ENCODE measurements around the gene PIEZO1.
"Not testable (repeated sequence)": the region's sequence is repeated elsewhere in the genome, so short reads cannot be mapped to it uniquely, and the experiment has no call there.

PIEZO1 gene

GRCh38 chr16:88780142-88781062 lies 4.6 kb downstream of the PIEZO1 start:
- DNase-seq: no peak

- no peak for DNase-seq
Measured at GRCh38 chr16:88779406-88780141, 5.4 kb downstream of the PIEZO1 start.

GRCh38 chr16:88778541-88779065 lies 6.4 kb downstream of the PIEZO1 start:
- DNase-seq: no peak

GRCh38 chr16:88778271-88778525 lies 6.8 kb downstream of the PIEZO1 start:
- no peak for DNase-seq

GRCh38 chr16:88777471-88778270 lies 7.3 kb downstream of the PIEZO1 start:
- no peak for DNase-seq

GRCh38 chr16:88775825-88776224 lies 9.2 kb downstream of the PIEZO1 start:
- no peak for DNase-seq

GRCh38 chr16:88774544-88775393 lies 10.3 kb downstream of the PIEZO1 start:
- no peak for DNase-seq

GRCh38 chr16:88773812-88774291 lies 11.2 kb downstream of the PIEZO1 start:
- no peak for DNase-seq

GRCh38 chr16:88772871-88773811 lies 11.9 kb downstream of the PIEZO1 start:
- DNase-seq: no peak

- not testable (repeated sequence) for DNase-seq
Measured at GRCh38 chr16:88771781-88772180, 13.2 kb downstream of the PIEZO1 start.

GRCh38 chr16:88771294-88771772 lies 13.7 kb downstream of the PIEZO1 start:
- no peak for DNase-seq

GRCh38 chr16:88770461-88771293 lies 14.3 kb downstream of the PIEZO1 start:
- no peak for DNase-seq

GRCh38 chr16:88769617-88770460 lies 15.2 kb downstream of the PIEZO1 start:
- DNase-seq: no peak

GRCh38 chr16:88768071-88768783 lies 16.8 kb downstream of the PIEZO1 start:
- no peak for DNase-seq

- DNase-seq: no peak
Measured at GRCh38 chr16:88767546-88768070, 17.4 kb downstream of the PIEZO1 start.

GRCh38 chr16:88766975-88767374 lies 18.0 kb downstream of the PIEZO1 start:
- no peak for DNase-seq

GRCh38 chr16:88764913-88765349 lies 20.1 kb downstream of the PIEZO1 start:
- no peak for DNase-seq

GRCh38 chr16:88764080-88764479 lies 20.9 kb downstream of the PIEZO1 start:
- no peak for DNase-seq
